Measurements from ENCODE around the gene RAMACL. TPM values are rescaled to one million over a fixed set of nuclear protein-coding genes. Genes with fewer than 3 reads are reported as not detected.

Gene RAMACL
- total and polyA plus RNA-seq, 2 of the 4 experiments (the other 2 are of a cell fraction), result 0.46 to 0.90 TPM

- no peak overlapping the region for H3K18ac ChIP-seq (ENCODE audit: low read depth, low read length)
- no peak overlapping the region for H2AK5ac ChIP-seq (ENCODE audit: low read depth, low read length)
- no peak overlapping the region for H3K9ac ChIP-seq (ENCODE audit: low read depth, low read length)
- no peak overlapping the region for H3K4me2 ChIP-seq (ENCODE audit: low read depth, low read length)
- no peak overlapping the region for H2BK20ac ChIP-seq (ENCODE audit: low read depth, low read length)
- BruUV-seq (replicated peaks), result no TSS peak
- H4K20me1 ChIP-seq (ENCODE audit: insufficient read depth, low read length), result peaks cover 3% of the 10 kb centered on the region; the same call in 1 of the 2 replicates
- TF ChIP-seq SMC3 (IDR thresholded peaks at IDR 0.05; ENCODE audit: low read depth, low read length), result no peak
- TF ChIP-seq ELK1 (IDR thresholded peaks at IDR 0.05; ENCODE audit: borderline replicate concordance, low read depth, low read length), result no peak
- no peak for TF ChIP-seq RCOR1 (IDR thresholded peaks at IDR 0.05; ENCODE audit: insufficient replicate concordance, low read length)
- no peak for TF ChIP-seq MAZ (IDR thresholded peaks at IDR 0.05; ENCODE audit: borderline replicate concordance, low read depth, low read length)
- no peak for TF ChIP-seq POLR2A (IDR thresholded peaks at IDR 0.05; ENCODE audit: low read depth, low read length)
- TF ChIP-seq RAD21 (IDR thresholded peaks at IDR 0.05; ENCODE audit: low read length), result no peak
- no peak for TF ChIP-seq BHLHE40 (IDR thresholded peaks at IDR 0.05; ENCODE audit: low read depth, low read length)
- TF ChIP-seq RFX5 (IDR thresholded peaks at IDR 0.05; ENCODE audit: low read depth, low read length), result no peak
- no peak for TF ChIP-seq CEBPB (IDR thresholded peaks at IDR 0.05; ENCODE audit: low read depth, low read length)
- no peak for TF ChIP-seq MXI1 (IDR thresholded peaks at IDR 0.05; ENCODE audit: borderline replicate concordance, low read depth, low read length)
- TF ChIP-seq MAFK (IDR thresholded peaks at IDR 0.05; ENCODE audit: low read depth, low read length), result no peak
- TF ChIP-seq NFE2L2 (IDR thresholded peaks at IDR 0.05; ENCODE audit: low read depth, low read length), result no peak
- no peak for TF ChIP-seq CHD1 (IDR thresholded peaks at IDR 0.05; ENCODE audit: low read depth, low read length)
- no peak for TF ChIP-seq USF2 (IDR thresholded peaks at IDR 0.05; ENCODE audit: low read depth, low read length)
- no peak for TF ChIP-seq FOS (IDR thresholded peaks at IDR 0.05; ENCODE audit: low read depth, low read length)
- TF ChIP-seq CTCF (conservative IDR thresholded peaks at IDR 0.05; ENCODE audit: low read depth, low read length), result no peak
- H3K27ac ChIP-seq (ENCODE audit: insufficient read depth, low read length), result no peak overlapping the region
- H3K14ac ChIP-seq (replicated peaks; ENCODE audit: low read depth, low read length), result no peak overlapping the region
- dilution Hi-C loops (cut with HindIII; ENCODE audit: low sequenced_read_pairs, unreplicated experiment), result no loop called here
- no peak overlapping the region for H4K8ac ChIP-seq (ENCODE audit: low read depth in 2 of 2, low read length in 2 of 2)
- in situ Hi-C loops (cut with MboI; ENCODE audit: low sequenced_read_pairs), result loop anchor here (5.0 kb wide), 1 partner anchor 67 kb away; the partner anchor contains the start of gene RPS6KA2
- intact Hi-C loops (cut with micrococcal nuclease), result no loop called here
- no peak overlapping the region for H2BK15ac ChIP-seq (ENCODE audit: low read depth, low read length)
- DNase-seq, result no peak
- no peak overlapping the region for H2BK120ac ChIP-seq (ENCODE audit: low read depth, low read length)
- no peaks in the 10 kb centered on the region for H3K27me3 ChIP-seq (ENCODE audit: control insufficient read depth, insufficient read depth, low read length)
- H3K4me3 ChIP-seq (ENCODE audit: insufficient read depth, low read depth, low read length), result no peak overlapping the region
- H3K23ac ChIP-seq (ENCODE audit: low read depth, low read length), result no peak overlapping the region
- no peak for ATAC-seq (ENCODE audit: low read depth)
- H2BK5ac ChIP-seq (ENCODE audit: low read depth, low read length, poor library complexity, severe bottlenecking), result no peak overlapping the region
- H2AK9ac ChIP-seq (replicated peaks; ENCODE audit: low read depth, low read length, poor library complexity), result no peak overlapping the region
- H3K79me1 ChIP-seq (ENCODE audit: low read depth in 1 of 2, low read length in 2 of 2), result peaks cover 21 to 26% of the 10 kb centered on the region in 2 experiments
- H3K9me3 ChIP-seq (ENCODE audit: control insufficient read depth, insufficient read depth, low read length), result peaks cover 5% of the 10 kb centered on the region; the same call in 1 of the 2 replicates
- ChIA-PET CTCF (no interaction called here), POLR2A (ENCODE audit: unreplicated experiment) (no interaction called here)
- H3K4ac ChIP-seq (ENCODE audit: low read depth, low read length), result no peak overlapping the region
- H2AFZ ChIP-seq (replicated peaks; ENCODE audit: low read length, poor library complexity), result no peak overlapping the region
- H3K56ac ChIP-seq (ENCODE audit: extremely low read depth, insufficient read depth, low read length), result no peak overlapping the region
- peaks cover 5% of the 10 kb centered on the region; the same call in 1 of the 2 replicates for H3K9me1 ChIP-seq (ENCODE audit: insufficient read depth, low read length)
- no peak overlapping the region for H4K91ac ChIP-seq (ENCODE audit: insufficient read depth, low read depth, low read length)
- peaks cover 11% of the 10 kb centered on the region for H3K4me1 ChIP-seq (ENCODE audit: control insufficient read depth, insufficient read depth, low read length)
- H4K5ac ChIP-seq (ENCODE audit: low read depth, low read length), result no peak overlapping the region
- WGBS, 2 experiments (ENCODE audit: extremely low coverage in 2 of 2, insufficient read length in 1 of 2), result no CpG with 5 or more reads among the region's 3 CpGs
- peaks cover 22% of the 10 kb centered on the region for H3K36me3 ChIP-seq (ENCODE audit: control insufficient read depth, insufficient read depth, low read length)
Observed at GRCh38 chr6:166560222-166560621, 26.3 kb downstream of the RAMACL start.

All from IMR-90 (cell line).